Measurements from ENCODE around the gene ECE1. TPM values are rescaled to one million over a fixed set of nuclear protein-coding genes. Genes with fewer than 3 reads are reported as not detected.

ECE1 gene
- total and polyA plus RNA-seq, 9 of the 15 experiments (the other 6 are each of a cell fraction or from before 2014, with no cell fraction given), result 0.56 to 34.8 (median 11.0) TPM

- TF ChIP-seq, protein P1, sequence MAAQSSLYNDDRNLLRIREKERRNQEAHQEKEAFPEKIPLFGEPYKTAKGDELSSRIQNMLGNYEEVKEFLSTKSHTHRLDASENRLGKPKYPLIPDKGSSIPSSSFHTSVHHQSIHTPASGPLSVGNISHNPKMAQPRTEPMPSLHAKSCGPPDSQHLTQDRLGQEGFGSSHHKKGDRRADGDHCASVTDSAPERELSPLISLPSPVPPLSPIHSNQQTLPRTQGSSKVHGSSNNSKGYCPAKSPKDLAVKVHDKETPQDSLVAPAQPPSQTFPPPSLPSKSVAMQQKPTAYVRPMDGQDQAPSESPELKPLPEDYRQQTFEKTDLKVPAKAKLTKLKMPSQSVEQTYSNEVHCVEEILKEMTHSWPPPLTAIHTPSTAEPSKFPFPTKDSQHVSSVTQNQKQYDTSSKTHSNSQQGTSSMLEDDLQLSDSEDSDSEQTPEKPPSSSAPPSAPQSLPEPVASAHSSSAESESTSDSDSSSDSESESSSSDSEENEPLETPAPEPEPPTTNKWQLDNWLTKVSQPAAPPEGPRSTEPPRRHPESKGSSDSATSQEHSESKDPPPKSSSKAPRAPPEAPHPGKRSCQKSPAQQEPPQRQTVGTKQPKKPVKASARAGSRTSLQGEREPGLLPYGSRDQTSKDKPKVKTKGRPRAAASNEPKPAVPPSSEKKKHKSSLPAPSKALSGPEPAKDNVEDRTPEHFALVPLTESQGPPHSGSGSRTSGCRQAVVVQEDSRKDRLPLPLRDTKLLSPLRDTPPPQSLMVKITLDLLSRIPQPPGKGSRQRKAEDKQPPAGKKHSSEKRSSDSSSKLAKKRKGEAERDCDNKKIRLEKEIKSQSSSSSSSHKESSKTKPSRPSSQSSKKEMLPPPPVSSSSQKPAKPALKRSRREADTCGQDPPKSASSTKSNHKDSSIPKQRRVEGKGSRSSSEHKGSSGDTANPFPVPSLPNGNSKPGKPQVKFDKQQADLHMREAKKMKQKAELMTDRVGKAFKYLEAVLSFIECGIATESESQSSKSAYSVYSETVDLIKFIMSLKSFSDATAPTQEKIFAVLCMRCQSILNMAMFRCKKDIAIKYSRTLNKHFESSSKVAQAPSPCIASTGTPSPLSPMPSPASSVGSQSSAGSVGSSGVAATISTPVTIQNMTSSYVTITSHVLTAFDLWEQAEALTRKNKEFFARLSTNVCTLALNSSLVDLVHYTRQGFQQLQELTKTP (IDR thresholded peaks at IDR 0.05; ENCODE audit: low read depth in 1 of 2, partially characterized antibody in 2 of 2), result peak in 1 of 2 experiments; percentile 6
- TF ChIP-seq PBX2 (CRISPR knock-in tag; IDR thresholded peaks at IDR 0.05; ENCODE audit: low read depth), result no peak
- 0 out of 2 replicates have a peak, but pooled peaks have one; percentile 2 for TF ChIP-seq PBX2 (tag; conservative IDR thresholded peaks at IDR 0.05; ENCODE audit: low read depth)
- TF ChIP-seq L3MBTL2 (IDR thresholded peaks at IDR 0.05), result no peak; the same call in 1 of the 2 replicates
- TF ChIP-seq HDGF (IDR thresholded peaks at IDR 0.05), result 0 out of 2 replicates have a peak, but pooled peaks have one; percentile 48
- peak in 1 of 2 experiments; percentile 84; a peak in 2 of 4 replicates for TF ChIP-seq RCOR1 (IDR thresholded peaks at IDR 0.05; ENCODE audit: borderline replicate concordance in 1 of 2, low read depth in 2 of 2, low read length in 2 of 2)
- TF ChIP-seq MTF1 (CRISPR knock-in tag; IDR thresholded peaks at IDR 0.05; ENCODE audit: borderline replicate concordance), result no peak
- TF ChIP-seq MAZ (CRISPR knock-in tag; conservative IDR thresholded peaks at IDR 0.05 in 1 of 2, IDR thresholded peaks at IDR 0.05 in 1 of 2), result 0 out of 4 replicates have a peak, but pooled peaks of 1 of the 2 experiments have one; percentile 11
- peak; percentile 83 for TF ChIP-seq BCOR (IDR thresholded peaks at IDR 0.05)
- TF ChIP-seq ATF1 (CRISPR knock-in tag; IDR thresholded peaks at IDR 0.05), result no peak
- TF ChIP-seq ATF1 (tag; IDR thresholded peaks at IDR 0.05), result peak; percentile 52; the same call in 1 of the 2 replicates
- no peak for TF ChIP-seq FOXK1 (CRISPR knock-in tag; IDR thresholded peaks at IDR 0.05; ENCODE audit: borderline replicate concordance)
- no peak for TF ChIP-seq HOMEZ (CRISPR knock-in tag; IDR thresholded peaks at IDR 0.05)
- TF ChIP-seq ZNF696 (CRISPR knock-in tag; conservative IDR thresholded peaks at IDR 0.05), result 0 out of 2 replicates have a peak, but pooled peaks have one; percentile 37
- TF ChIP-seq USF1 (CRISPR knock-in tag; IDR thresholded peaks at IDR 0.05), result 0 out of 2 replicates have a peak, but pooled peaks have one; percentile 2
- 0 out of 2 replicates have a peak, but pooled peaks have one; percentile 26 for TF ChIP-seq MITF (IDR thresholded peaks at IDR 0.05)
Measured at GRCh38 chr1:21320410-21321108, 30.3 kb upstream of the ECE1 start (continued).
